T-helper 2 cell treated with Interferon-gamma antibody and Interleukin-4, amounts not matched to agents 5 μg/mL and 100 μg/mL, for 36 hours (primary cell): ENCODE measurements around the gene VPS37C.

Experiments used
- DNase-seq: peaks from one replicate; pipeline ENCODE4 v3.0.0; 2021; ENCODE audit warnings: low spot score
- H3K27ac Mint-ChIP-seq: one replicate; pipeline ENCODE4 v1.8.0; 2021; ENCODE audit warnings: mild to moderate bottlenecking, mixed read lengths
- H3K27me3 Mint-ChIP-seq: one replicate; pipeline ENCODE4 v1.8.0; 2021; ENCODE audit warnings: low read depth, mixed read lengths
- H3K36me3 Mint-ChIP-seq: one replicate; pipeline ENCODE4 v1.8.0; 2021; ENCODE audit warnings: low read depth, mixed read lengths
- H3K4me1 Mint-ChIP-seq: one replicate; pipeline ENCODE4 v1.8.0; 2021; ENCODE audit warnings: low read depth, mixed read lengths
- H3K4me3 Mint-ChIP-seq: one replicate; pipeline ENCODE4 v1.8.0; 2022; ENCODE audit warnings: mild to moderate bottlenecking, moderate library complexity, mixed read lengths
- H3K9me3 Mint-ChIP-seq: one replicate; pipeline ENCODE4 v1.8.0; 2021; ENCODE audit warnings: mixed read lengths

Gene VPS37C

DNA sequence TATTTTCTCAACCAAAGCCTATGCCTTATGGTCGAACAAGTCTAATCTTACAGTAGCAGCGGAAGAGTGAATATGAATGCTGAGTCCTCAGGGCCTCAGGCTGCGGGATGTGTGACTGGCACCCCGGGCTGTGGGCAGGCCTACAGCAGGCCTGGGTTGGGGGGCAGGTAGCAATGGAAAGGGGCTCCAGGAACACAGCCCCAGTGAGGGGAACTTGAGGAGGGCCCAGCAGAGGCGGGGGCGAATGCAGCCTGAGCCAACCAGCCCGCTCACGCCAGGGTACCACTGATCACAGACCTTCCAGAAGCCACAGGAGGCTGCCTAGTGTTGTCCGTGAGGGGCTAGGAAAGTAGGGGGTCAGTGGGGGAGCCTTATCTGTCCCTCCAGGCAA lies 70.2 kb downstream of the VPS37C start:
- peak overlapping the region; percentile 98 for H3K27ac Mint-ChIP-seq
- peaks cover 67% of the 10 kb centered on the region for H3K4me1 Mint-ChIP-seq
- no peaks in the 10 kb centered on the region for H3K27me3 Mint-ChIP-seq
- no peak for DNase-seq
- H3K36me3 Mint-ChIP-seq, result peaks cover 6% of the 10 kb centered on the region
- H3K4me3 Mint-ChIP-seq, result peak overlapping the region; percentile 92
- no peaks in the 10 kb centered on the region for H3K9me3 Mint-ChIP-seq

DNA sequence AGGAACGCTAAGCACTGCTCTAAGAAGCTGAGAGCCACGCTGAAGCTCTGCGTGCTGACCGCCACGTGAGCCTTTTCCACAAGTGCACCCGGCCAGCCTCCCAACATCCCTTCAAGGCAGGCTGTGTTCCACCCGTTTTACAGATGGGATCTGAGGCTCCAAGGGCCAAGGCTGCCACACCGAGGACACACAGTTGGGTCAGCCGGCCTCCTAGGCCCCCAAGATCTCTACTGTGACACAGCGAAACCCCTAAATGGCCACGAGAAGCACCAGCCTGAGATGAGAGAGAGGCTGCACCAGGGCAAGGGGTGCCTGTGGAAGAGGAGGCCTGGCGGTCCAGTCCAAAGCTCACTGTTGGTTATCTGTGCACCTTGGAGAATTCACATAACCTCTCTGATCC lies 70.7 kb downstream of the VPS37C start:
- H3K27me3 Mint-ChIP-seq, result no peaks in the 10 kb centered on the region
- no peaks in the 10 kb centered on the region for H3K9me3 Mint-ChIP-seq
- H3K27ac Mint-ChIP-seq, result peak overlapping the region; percentile 98
- peaks cover 6% of the 10 kb centered on the region for H3K36me3 Mint-ChIP-seq
- DNase-seq, result no peak
- H3K4me3 Mint-ChIP-seq, result peak overlapping the region; percentile 92
- H3K4me1 Mint-ChIP-seq, result peaks cover 64% of the 10 kb centered on the region

GRCh38 chr11:61089806-61090491 lies 71.3 kb downstream of the VPS37C start:
- Mint-ChIP-seq H3K9me3 (no peaks in the 10 kb centered on the region), H3K27me3 (no peaks in the 10 kb centered on the region), H3K27ac (peak overlapping the region; percentile 98), H3K4me1 (peaks cover 58% of the 10 kb centered on the region), H3K36me3 (peaks cover 6% of the 10 kb centered on the region), H3K4me3 (peak overlapping the region; percentile 92)
- DNase-seq, result no peak

- peaks cover 4% of the 10 kb centered on the region for H3K9me3 Mint-ChIP-seq
- peaks cover 12% of the 10 kb centered on the region for H3K36me3 Mint-ChIP-seq
- H3K27ac Mint-ChIP-seq, result peak overlapping the region; percentile 63
- no peaks in the 10 kb centered on the region for H3K27me3 Mint-ChIP-seq
- no peak overlapping the region for H3K4me3 Mint-ChIP-seq
- H3K4me1 Mint-ChIP-seq, result peaks cover 51% of the 10 kb centered on the region
- no peak for DNase-seq
Observed at GRCh38 chr11:61087426-61088119, 73.7 kb downstream of the VPS37C start.

DNA sequence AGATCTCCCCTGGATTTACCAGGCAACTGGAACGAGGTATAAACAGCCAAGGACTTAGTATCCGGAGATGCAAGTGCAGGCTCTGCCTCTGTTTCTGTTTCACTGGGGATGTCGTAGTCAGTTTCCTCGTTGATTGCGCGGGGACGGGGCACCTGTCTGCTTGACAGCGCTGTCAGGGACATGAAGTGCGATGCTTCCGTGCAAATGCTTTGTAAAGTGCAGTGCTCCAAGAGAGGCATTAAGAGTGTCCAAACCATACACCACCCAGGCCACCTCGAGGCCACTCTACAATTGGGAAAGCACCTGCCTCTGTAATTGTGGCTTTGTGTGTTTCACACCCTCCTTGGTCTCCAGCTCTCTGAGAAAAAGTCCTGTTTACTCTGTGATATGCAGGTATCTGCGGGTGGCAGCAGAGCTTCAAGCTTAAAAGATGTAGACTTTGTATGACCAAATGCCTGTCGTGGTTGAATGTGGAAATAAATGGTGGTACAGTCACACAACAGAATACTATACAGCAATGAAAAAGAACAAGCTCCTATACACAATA lies 77.6 kb downstream of the VPS37C start:
- H3K36me3 Mint-ChIP-seq, result peaks cover 9% of the 10 kb centered on the region
- H3K4me3 Mint-ChIP-seq, result peak overlapping the region; percentile 90
- H3K9me3 Mint-ChIP-seq, result peaks cover 4% of the 10 kb centered on the region
- DNase-seq, result peak; percentile 75
- peaks cover 58% of the 10 kb centered on the region for H3K4me1 Mint-ChIP-seq
- no peaks in the 10 kb centered on the region for H3K27me3 Mint-ChIP-seq
- H3K27ac Mint-ChIP-seq, result peak overlapping the region; percentile 100

DNA sequence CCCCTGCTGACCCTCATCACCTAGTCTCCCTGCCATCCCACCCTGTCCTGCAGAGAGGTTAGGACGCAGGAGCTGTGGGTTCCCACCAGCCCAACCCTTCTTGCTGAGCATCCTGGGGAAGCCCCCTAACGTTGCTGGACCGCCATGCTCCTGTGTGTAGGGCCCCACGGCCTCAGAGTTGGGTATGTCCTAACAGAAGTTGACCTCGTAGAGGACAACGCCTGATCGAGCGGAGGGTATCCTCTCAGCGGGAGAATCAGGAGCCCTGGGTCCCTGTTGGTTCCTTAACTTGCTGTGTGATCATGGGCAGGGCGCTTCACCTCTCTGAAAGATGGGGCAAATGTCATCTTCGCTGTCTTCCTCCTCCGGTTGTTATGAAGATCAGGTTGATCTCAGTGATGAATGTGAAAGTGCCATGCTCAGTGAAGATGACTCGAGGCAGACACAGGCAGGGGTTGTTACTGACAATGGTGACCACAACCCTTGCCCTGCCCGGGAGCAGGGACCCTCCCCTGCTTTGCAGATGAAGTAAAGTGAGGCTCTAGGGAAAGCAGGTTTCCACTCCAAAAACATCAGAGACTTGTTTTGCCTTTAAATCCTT lies 78.2 kb downstream of the VPS37C start:
- Mint-ChIP-seq H3K36me3 (peaks cover 10% of the 10 kb centered on the region), H3K4me3 (peak overlapping the region; percentile 90), H3K9me3 (peaks cover 4% of the 10 kb centered on the region), H3K27ac (peak overlapping the region; percentile 100), H3K27me3 (no peaks in the 10 kb centered on the region), H3K4me1 (peaks cover 61% of the 10 kb centered on the region)
- DNase-seq, result peak; percentile 61

DNA sequence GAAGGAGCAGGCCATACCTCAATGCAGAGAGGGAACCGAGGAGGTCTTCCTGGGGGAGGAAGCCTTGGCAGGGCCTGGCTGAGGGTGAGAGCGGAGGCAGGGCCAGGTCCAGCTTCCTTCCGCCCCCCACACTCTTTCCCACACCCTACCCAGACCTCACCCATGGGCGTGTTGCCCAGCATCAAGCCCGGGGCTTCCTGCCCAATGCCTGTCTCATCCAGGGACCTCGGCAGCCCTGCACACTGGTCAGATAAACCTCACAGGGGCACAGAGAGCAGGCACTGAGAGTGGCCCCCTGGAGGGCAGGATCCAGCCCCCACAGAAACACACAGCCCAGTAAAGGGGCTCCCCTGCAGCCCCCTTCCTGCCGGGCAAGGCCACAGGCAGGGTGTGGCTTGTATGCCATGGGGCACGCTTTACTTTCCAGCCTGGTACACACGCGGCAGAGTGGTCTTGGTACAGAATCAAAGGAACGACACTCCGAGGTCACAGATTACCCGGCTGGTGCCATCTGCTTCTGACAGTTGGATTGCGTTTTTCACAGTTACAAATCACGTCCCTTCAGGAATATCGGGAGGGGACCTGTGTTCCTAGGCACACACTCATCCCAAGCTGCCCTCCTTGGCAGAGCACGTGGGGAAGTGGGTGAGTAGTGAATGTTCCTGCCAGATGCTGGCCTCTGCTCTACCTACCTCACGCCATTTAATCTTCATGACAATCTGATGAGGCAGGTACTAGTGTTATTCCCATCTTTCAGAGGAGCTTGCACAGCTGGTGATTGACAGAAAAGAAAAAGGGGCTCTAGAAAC lies 79.0 kb downstream of the VPS37C start:
- Mint-ChIP-seq H3K27me3 (no peaks in the 10 kb centered on the region), H3K27ac (peak overlapping the region; percentile 100), H3K9me3 (peaks cover 4% of the 10 kb centered on the region), H3K4me1 (peaks cover 62% of the 10 kb centered on the region), H3K4me3 (peak overlapping the region; percentile 90), H3K36me3 (peaks cover 9% of the 10 kb centered on the region)
- no peak for DNase-seq

- peaks cover 4% of the 10 kb centered on the region for H3K9me3 Mint-ChIP-seq
- no peaks in the 10 kb centered on the region for H3K27me3 Mint-ChIP-seq
- H3K4me1 Mint-ChIP-seq, result peaks cover 72% of the 10 kb centered on the region
- H3K36me3 Mint-ChIP-seq, result peaks cover 11% of the 10 kb centered on the region
- no peak for DNase-seq
- H3K27ac Mint-ChIP-seq, result peak overlapping the region; percentile 100
- peak overlapping the region; percentile 90 for H3K4me3 Mint-ChIP-seq
Observed at GRCh38 chr11:61080986-61081590, 80.1 kb downstream of the VPS37C start.

DNA sequence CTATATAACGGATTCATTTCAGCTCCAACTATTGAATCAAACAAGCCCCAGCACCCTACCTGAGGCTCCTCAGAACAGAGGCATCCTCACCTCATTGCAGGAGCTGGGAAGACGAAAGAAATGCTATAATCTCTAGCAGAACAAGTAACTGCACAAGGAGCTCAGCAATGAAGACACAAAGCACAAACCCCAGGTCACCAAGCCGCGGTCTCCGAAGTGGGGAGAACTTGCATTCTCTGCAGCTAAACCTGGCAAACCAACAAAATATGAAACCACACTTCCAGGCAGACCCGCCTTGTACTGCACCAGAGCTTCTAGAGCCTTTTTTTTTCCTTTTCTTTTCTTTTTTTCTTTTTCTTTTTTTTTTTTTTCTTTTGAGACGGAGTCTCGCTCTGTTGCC lies 80.7 kb downstream of the VPS37C start:
- DNase-seq, result no peak
- Mint-ChIP-seq H3K4me3 (peak overlapping the region; percentile 90), H3K9me3 (peaks cover 4% of the 10 kb centered on the region), H3K4me1 (peaks cover 75% of the 10 kb centered on the region), H3K27ac (peak overlapping the region; percentile 100), H3K27me3 (no peaks in the 10 kb centered on the region), H3K36me3 (peaks cover 15% of the 10 kb centered on the region)
